IMR-90 (cell line): Measurements from ENCODE around the gene CGN. TPM values are rescaled to one million over a fixed set of nuclear protein-coding genes. Genes with fewer than 3 reads are reported as not detected.

Experiments used
- ATAC-seq: fragments of 200-7000 bp; cut with Tn5 transposase; 2 replicates; pipeline ENCODE4 v1.9.1; 2020; ENCODE audit warnings: low read depth, mild to moderate bottlenecking, moderate library complexity
- BruUV-seq: library from RNA; stranded (reverse); fragments of 400-500 nt; replicated peaks from 2 replicates; lab custom pipeline; 2021; lab: Mats Ljungman, UMichigan
- CTCF ChIA-PET: fragments of 300-600 bp; formaldehyde crosslinking; extraction: SDS; loops from one replicate; lab custom pipeline; 2021; ENCODE audit warnings: antibody characterized with exemption; lab: Yijun Ruan, JAX
- POLR2A ChIA-PET: fragments of 300-600 bp; sonication (Branson Sonifier 250); formaldehyde crosslinking; loops from one replicate; lab custom pipeline; 2022; ENCODE audit warnings: antibody characterized with exemption; ENCODE audit not compliant: unreplicated experiment; lab: Charles Lee
- DNase-seq: peaks from one replicate; pipeline ENCODE4 v3.0.0; 2013
- H2AFZ ChIP-seq: replicated peaks from 2 replicates; pipeline ENCODE3; 2013; ENCODE audit warnings: low read length, mild to moderate bottlenecking; ENCODE audit not compliant: poor library complexity
- H2AK5ac ChIP-seq: 2 replicates; pipeline ENCODE4 v1.6.1; 2013; ENCODE audit warnings: low read depth, low read length, inconsistent platforms
- H2AK9ac ChIP-seq: replicated peaks from 2 replicates; pipeline ENCODE3; 2013; ENCODE audit warnings: mild to moderate bottlenecking, low read depth, low read length, moderate library complexity; ENCODE audit not compliant: poor library complexity
- H2BK120ac ChIP-seq: 2 replicates; pipeline ENCODE4 v1.6.1; 2013; ENCODE audit warnings: low read depth, low read length, inconsistent platforms
- H2BK15ac ChIP-seq: 3 replicates; pipeline ENCODE4 v1.6.1; 2013; ENCODE audit warnings: low read depth, low read length, inconsistent platforms
- H2BK20ac ChIP-seq: 2 replicates; pipeline ENCODE4 v1.6.1; 2013; ENCODE audit warnings: low read depth, mild to moderate bottlenecking, inconsistent platforms, low read length, moderate library complexity
- H2BK5ac ChIP-seq: 2 replicates; pipeline ENCODE4 v1.6.1; 2013; ENCODE audit warnings: mild to moderate bottlenecking, low read depth, low read length, inconsistent platforms; ENCODE audit not compliant: poor library complexity, severe bottlenecking
- H3K14ac ChIP-seq: replicated peaks from 2 replicates; pipeline ENCODE4 v1.6.1; 2013; ENCODE audit warnings: low read depth, low read length, inconsistent platforms
- H3K18ac ChIP-seq: 2 replicates; pipeline ENCODE4 v1.6.1; 2013; ENCODE audit warnings: low read depth, low read length, control low read depth
- H3K23ac ChIP-seq: 2 replicates; pipeline ENCODE4 v1.6.1; 2013; ENCODE audit warnings: low read depth, low read length, inconsistent platforms
- H3K27ac ChIP-seq: 2 replicates; pipeline ENCODE4 v1.5.1; 2013; ENCODE audit warnings: mild to moderate bottlenecking, control low read depth, low read length; ENCODE audit not compliant: insufficient read depth
- H3K27me3 ChIP-seq: 2 replicates; pipeline ENCODE4 v1.6.1; 2013; ENCODE audit warnings: low read length; ENCODE audit not compliant: control insufficient read depth, insufficient read depth
- H3K36me3 ChIP-seq: 2 replicates; pipeline ENCODE4 v1.6.1; 2013; ENCODE audit warnings: low read length, mixed read lengths; ENCODE audit not compliant: control insufficient read depth, insufficient read depth
- H3K4ac ChIP-seq: 2 replicates; pipeline ENCODE4 v1.6.1; 2013; ENCODE audit warnings: low read depth, low read length, inconsistent platforms
- H3K4me1 ChIP-seq: 2 replicates; pipeline ENCODE4 v1.6.1; 2013; ENCODE audit warnings: low read length, mixed read lengths; ENCODE audit not compliant: control insufficient read depth, insufficient read depth
- H3K4me2 ChIP-seq: 2 replicates; pipeline ENCODE4 v1.6.1; 2013; ENCODE audit warnings: low read depth, mild to moderate bottlenecking, control low read depth, low read length, moderate library complexity
- H3K4me3 ChIP-seq: 2 replicates; pipeline ENCODE4 v1.5.1; 2013; ENCODE audit warnings: low read depth, mild to moderate bottlenecking, control low read depth, low read length, moderate library complexity; ENCODE audit not compliant: insufficient read depth
- H3K56ac ChIP-seq: 2 replicates; pipeline ENCODE4 v1.6.1; 2013; ENCODE audit warnings: low read length, inconsistent platforms; ENCODE audit not compliant: insufficient read depth; ENCODE audit errors: extremely low read depth
- H3K79me1 ChIP-seq, 2 experiments: 2 replicates each; pipeline ENCODE4 v1.6.1; 2013; ENCODE audit warnings: low read length in 2 of 2, inconsistent platforms in 1 of 2, low read depth in 1 of 2
- H3K9ac ChIP-seq: 2 replicates; pipeline ENCODE4 v1.6.1; 2013; ENCODE audit warnings: low read depth, low read length, control low read depth
- H3K9me1 ChIP-seq: 2 replicates; pipeline ENCODE4 v1.6.1; 2013; ENCODE audit warnings: low read length, inconsistent platforms; ENCODE audit not compliant: insufficient read depth
- H3K9me3 ChIP-seq: 2 replicates; pipeline ENCODE4 v1.6.1; 2013; ENCODE audit warnings: low read length; ENCODE audit not compliant: control insufficient read depth, insufficient read depth
- H4K20me1 ChIP-seq: 2 replicates; pipeline ENCODE4 v1.6.1; 2013; ENCODE audit warnings: low read length, inconsistent platforms; ENCODE audit not compliant: insufficient read depth
- H4K5ac ChIP-seq: 2 replicates; pipeline ENCODE4 v1.6.1; 2013; ENCODE audit warnings: mild to moderate bottlenecking, low read depth, low read length, control low read depth
- H4K8ac ChIP-seq, 2 experiments: 2 replicates each; pipeline ENCODE4 v1.6.1; 2013; ENCODE audit warnings: low read depth in 2 of 2, low read length in 2 of 2, control low read depth in 1 of 2, inconsistent platforms in 1 of 2
- H4K91ac ChIP-seq: 2 replicates; pipeline ENCODE4 v1.6.1; 2013; ENCODE audit warnings: low read depth, low read length, inconsistent platforms; ENCODE audit not compliant: insufficient read depth
- CTCF ChIP-seq: conservative IDR thresholded peaks from 2 replicates; pipeline ENCODE4 v1.5.1; 2012; ENCODE audit warnings: mild to moderate bottlenecking, low read depth, low read length, improper control_type of control experiment
- FOS ChIP-seq: fragments of 150-350 bp; IDR thresholded peaks from 2 replicates; pipeline ENCODE4 v1.6.1; 2016; ENCODE audit warnings: low read depth, low read length
- NFE2L2 ChIP-seq: fragments of 150-350 bp; IDR thresholded peaks from 2 replicates; pipeline ENCODE4 v1.6.1; 2016; ENCODE audit warnings: low read depth, mild to moderate bottlenecking, low read length
- RAD21 ChIP-seq: IDR thresholded peaks from 2 replicates; pipeline ENCODE4 v1.6.1; 2012; ENCODE audit warnings: low read length, improper control_type of control experiment
- whole genome bisulfite sequencing, 2 experiments: methylation state at CpG; one replicate each; pipeline versions ENCODE4 v1.1.5 to v1.1.7; 2013; ENCODE audit warnings: missing lambda C conversion rate in 2 of 2; ENCODE audit not compliant: insufficient read length in 1 of 2; ENCODE audit errors: extremely low coverage in 2 of 2; 5-methylcytosine and 5-hydroxymethylcytosine counted together
- dilution Hi-C: fragments of 300-500 bp; cut with HindIII; formaldehyde crosslinking; loops from one replicate; pipeline ENCODE4 v1.14.3; 2018; ENCODE audit warnings: low sequenced_read_pairs; ENCODE audit not compliant: unreplicated experiment
- in situ Hi-C: fragments of 300-500 bp; cut with MboI; formaldehyde crosslinking; loops from 3 replicates; pipeline ENCODE4 v1.14.3; 2019; ENCODE audit warnings: low sequenced_read_pairs, inconsistent platforms, mixed read lengths
- intact Hi-C: fragments of 100-400 bp; cut with micrococcal nuclease; formaldehyde crosslinking; loops from 2 replicates; pipeline ENCODE4 v1.10.0; 2022
- polyA plus RNA-seq, 3 experiments: library from polyadenylated mRNA; depleted of rRNA; stranded (reverse); fragments of >200 nt; gene quantifications; 2 replicates each; pipeline ENCODE4 v1.2.3, GENCODE V29; 2012; ENCODE audit warnings: low replicate concordance in 1 of 3
- total RNA-seq: library from RNA; depleted of rRNA; stranded (reverse); fragments of >200 nt; gene quantifications from 2 replicates; pipeline ENCODE4 v1.2.3, GENCODE V29; 2012

The CGN gene
- total and polyA plus RNA-seq, 2 of the 4 experiments (the other 2 are of a cell fraction): 0.34 to 0.36 TPM

GRCh38 chr1:151475175-151475574, 36.0 kb upstream of the CGN start:
- H3K4ac ChIP-seq: no peak overlapping the region
- peak; percentile 46 for DNase-seq
- intact Hi-C loops: no loop called here
- H3K27ac ChIP-seq: no peak overlapping the region
- ChIA-PET CTCF (interaction anchor here (0.9 to 1.0 kb wide), 2 partner anchors 17 to 26 kb away, joined by 3 to 4 read pairs; no protein-coding TSS in a partner anchor), POLR2A (no interaction called here)
- in situ Hi-C loops: no loop called here
- no peak overlapping the region for H3K4me2 ChIP-seq
- no peak for ATAC-seq
- H3K9me1 ChIP-seq: no peaks in the 10 kb centered on the region
- no peak overlapping the region for H3K56ac ChIP-seq
- BruUV-seq: no TSS peak
- H3K9ac ChIP-seq: no peak overlapping the region
- H2BK15ac ChIP-seq: no peak overlapping the region
- H2AFZ ChIP-seq: no peak overlapping the region
- H3K14ac ChIP-seq: no peak overlapping the region
- no peaks in the 10 kb centered on the region; a peak in 1 of 4 replicates for H3K79me1 ChIP-seq
- no peak for TF ChIP-seq NFE2L2
- no peak for TF ChIP-seq FOS
- no peak for TF ChIP-seq RAD21
- no peak for TF ChIP-seq CTCF
- no peak overlapping the region for H3K18ac ChIP-seq
- H2AK9ac ChIP-seq: no peak overlapping the region
- dilution Hi-C loops: no loop called here
- no peak overlapping the region for H2BK120ac ChIP-seq
- H2BK5ac ChIP-seq: no peak overlapping the region
- no peak overlapping the region for H2AK5ac ChIP-seq
- WGBS, 2 experiments: no CpG with 5 or more reads among the region's 1 CpG
- no peaks in the 10 kb centered on the region for H3K36me3 ChIP-seq
- no peaks in the 10 kb centered on the region for H4K20me1 ChIP-seq
- no peak overlapping the region for H4K5ac ChIP-seq
- no peak overlapping the region for H4K91ac ChIP-seq
- H3K23ac ChIP-seq: no peak overlapping the region
- H4K8ac ChIP-seq: no peak overlapping the region
- H3K9me3 ChIP-seq: no peaks in the 10 kb centered on the region
- no peaks in the 10 kb centered on the region for H3K27me3 ChIP-seq
- H3K4me1 ChIP-seq: no peaks in the 10 kb centered on the region; the same call in 1 of the 2 replicates
- no peak overlapping the region for H3K4me3 ChIP-seq
- no peak overlapping the region for H2BK20ac ChIP-seq
